Tibial nerve (tissue), 4 donors: ENCODE results near the gene SLC1A1.

ENCODE experiments used
- CTCF ChIP-seq, 5 experiments: fragments of 200-600 bp in 3 of 5; fragments of 450-650 bp in 2 of 5; sonication (generic) in 3 of 5; IDR thresholded peaks; one replicate each; pipeline ENCODE4 v1.5.1; 2016 to 2019; ENCODE audit warnings: antibody characterized with exemption in 5 of 5, mild to moderate bottlenecking in 3 of 5, moderate library complexity in 2 of 5
- EP300 ChIP-seq, 2 donors: sonication (generic); formaldehyde crosslinking; IDR thresholded peaks; one replicate each; pipeline ENCODE4 v1.6.1; 2017; ENCODE audit warnings: antibody characterized with exemption in 2 of 2, mild to moderate bottlenecking in 1 of 2
- POLR2A ChIP-seq, 2 donors: fragments of 450-650 bp; IDR thresholded peaks; one replicate each; pipeline ENCODE4 v1.6.1; 2017; ENCODE audit warnings: antibody characterized with exemption in 2 of 2, mild to moderate bottlenecking in 2 of 2, moderate library complexity in 2 of 2

- TF ChIP-seq CTCF (IDR thresholded peaks at IDR 0.05) (no peak), POLR2A (IDR thresholded peaks at IDR 0.05) (no peak), EP300 (IDR thresholded peaks at IDR 0.05) (no peak)
Measured at GRCh38 chr9:4499917-4500316, 9.6 kb downstream of the SLC1A1 start.
